ENCODE results near the gene CETN2.

DNA sequence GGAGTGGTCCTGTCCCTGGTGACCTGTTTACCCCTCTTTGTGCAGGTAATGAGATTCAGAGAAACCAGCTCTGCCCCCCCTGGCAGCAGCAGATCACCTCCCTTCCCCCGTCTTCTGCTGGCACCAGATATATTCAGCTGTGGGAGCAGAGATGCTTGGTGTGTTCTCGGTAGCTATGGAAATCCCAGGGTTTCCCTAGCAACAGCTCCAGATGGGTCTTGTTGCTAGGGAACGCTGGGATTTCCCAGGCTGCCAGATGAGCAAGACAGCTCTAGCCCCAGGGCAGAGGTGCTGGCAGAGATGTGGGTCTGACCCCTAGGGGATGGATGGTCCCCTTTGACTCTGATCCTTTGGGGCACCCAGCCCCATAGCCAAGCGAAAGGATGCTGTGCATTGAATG, 20.2 kb downstream of the CETN2 start:
- TF ChIP-seq, protein P1, sequence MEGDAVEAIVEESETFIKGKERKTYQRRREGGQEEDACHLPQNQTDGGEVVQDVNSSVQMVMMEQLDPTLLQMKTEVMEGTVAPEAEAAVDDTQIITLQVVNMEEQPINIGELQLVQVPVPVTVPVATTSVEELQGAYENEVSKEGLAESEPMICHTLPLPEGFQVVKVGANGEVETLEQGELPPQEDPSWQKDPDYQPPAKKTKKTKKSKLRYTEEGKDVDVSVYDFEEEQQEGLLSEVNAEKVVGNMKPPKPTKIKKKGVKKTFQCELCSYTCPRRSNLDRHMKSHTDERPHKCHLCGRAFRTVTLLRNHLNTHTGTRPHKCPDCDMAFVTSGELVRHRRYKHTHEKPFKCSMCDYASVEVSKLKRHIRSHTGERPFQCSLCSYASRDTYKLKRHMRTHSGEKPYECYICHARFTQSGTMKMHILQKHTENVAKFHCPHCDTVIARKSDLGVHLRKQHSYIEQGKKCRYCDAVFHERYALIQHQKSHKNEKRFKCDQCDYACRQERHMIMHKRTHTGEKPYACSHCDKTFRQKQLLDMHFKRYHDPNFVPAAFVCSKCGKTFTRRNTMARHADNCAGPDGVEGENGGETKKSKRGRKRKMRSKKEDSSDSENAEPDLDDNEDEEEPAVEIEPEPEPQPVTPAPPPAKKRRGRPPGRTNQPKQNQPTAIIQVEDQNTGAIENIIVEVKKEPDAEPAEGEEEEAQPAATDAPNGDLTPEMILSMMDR (IDR thresholded peaks at IDR 0.05; ENCODE audit: insufficient read depth, low read length, poor library complexity, severe bottlenecking): no peak
- no peak for TF ChIP-seq EZH2phosphoT487 (conservative IDR thresholded peaks at IDR 0.05; ENCODE audit: low read length)
